Upper lobe of right lung (tissue), 1 donor: ENCODE results near the gene WDFY2. TPM values are rescaled to one million over a fixed set of nuclear protein-coding genes. Genes with fewer than 3 reads are reported as not detected.

Experiments used
- ATAC-seq: fragments of 200-7000 bp; cut with Tn5 transposase; one replicate; pipeline ENCODE4 v1.9.1; 2020; ENCODE audit warnings: mild to moderate bottlenecking, moderate library complexity
- DNase-seq: peaks from one replicate; pipeline ENCODE4 v3.0.0-alpha.2; 2020
- H3K27ac ChIP-seq: fragments of 200-600 bp; one replicate; pipeline ENCODE4 v1.8.0; 2022
- H3K27me3 ChIP-seq: fragments of 200-600 bp; one replicate; pipeline ENCODE4 v1.8.0; 2022; ENCODE audit warnings: mild to moderate bottlenecking
- H3K36me3 ChIP-seq: fragments of 200-600 bp; one replicate; pipeline ENCODE4 v1.8.0; 2022
- H3K4me1 ChIP-seq: fragments of 200-600 bp; one replicate; pipeline ENCODE4 v1.8.0; 2022
- H3K4me3 ChIP-seq: fragments of 200-600 bp; one replicate; pipeline ENCODE4 v1.8.0; 2022; ENCODE audit warnings: mild to moderate bottlenecking
- H3K9me3 ChIP-seq: fragments of 200-600 bp; one replicate; pipeline ENCODE4 v1.8.0; 2022
- intact Hi-C: fragments of 100-400 bp; cut with DNase I; formaldehyde crosslinking; loops from one replicate; pipeline ENCODE4 v1.11.0; 2022
- long read RNA-seq: library from polyadenylated mRNA; unstranded; transcript quantifications from one replicate; pipeline ENCODE4 v2.0.0, GENCODE V29; 2021
- total RNA-seq: library from RNA; stranded (reverse); fragmentation: NEBNext Ultra II Directional; extraction: Animal tissue kit (Norgen Biotek cat#: 25700); gene quantifications from one replicate; pipeline ENCODE4 v1.2.1, GENCODE V29; 2021
- TF ChIP-seq, protein P1 (sequence below): fragments of 200-600 bp; IDR thresholded peaks from one replicate; pipeline ENCODE4 v1.8.0; 2022; ENCODE audit warnings: antibody characterized with exemption
- donor health status: DM: no; HTN: yes; CAD: no; lungs with severe emphysema.

Gene WDFY2, protein sequence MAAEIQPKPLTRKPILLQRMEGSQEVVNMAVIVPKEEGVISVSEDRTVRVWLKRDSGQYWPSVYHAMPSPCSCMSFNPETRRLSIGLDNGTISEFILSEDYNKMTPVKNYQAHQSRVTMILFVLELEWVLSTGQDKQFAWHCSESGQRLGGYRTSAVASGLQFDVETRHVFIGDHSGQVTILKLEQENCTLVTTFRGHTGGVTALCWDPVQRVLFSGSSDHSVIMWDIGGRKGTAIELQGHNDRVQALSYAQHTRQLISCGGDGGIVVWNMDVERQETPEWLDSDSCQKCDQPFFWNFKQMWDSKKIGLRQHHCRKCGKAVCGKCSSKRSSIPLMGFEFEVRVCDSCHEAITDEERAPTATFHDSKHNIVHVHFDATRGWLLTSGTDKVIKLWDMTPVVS
- 13.1 TPM for total RNA-seq
- long read RNA-seq, full-length matches to known transcripts, result 14 of 42 reads
- long read RNA-seq, partial matches to known transcripts, result 5 of 42 reads
- long read RNA-seq, other reads (novel, unspliced or antisense), result 23 of 42 reads

DNA sequence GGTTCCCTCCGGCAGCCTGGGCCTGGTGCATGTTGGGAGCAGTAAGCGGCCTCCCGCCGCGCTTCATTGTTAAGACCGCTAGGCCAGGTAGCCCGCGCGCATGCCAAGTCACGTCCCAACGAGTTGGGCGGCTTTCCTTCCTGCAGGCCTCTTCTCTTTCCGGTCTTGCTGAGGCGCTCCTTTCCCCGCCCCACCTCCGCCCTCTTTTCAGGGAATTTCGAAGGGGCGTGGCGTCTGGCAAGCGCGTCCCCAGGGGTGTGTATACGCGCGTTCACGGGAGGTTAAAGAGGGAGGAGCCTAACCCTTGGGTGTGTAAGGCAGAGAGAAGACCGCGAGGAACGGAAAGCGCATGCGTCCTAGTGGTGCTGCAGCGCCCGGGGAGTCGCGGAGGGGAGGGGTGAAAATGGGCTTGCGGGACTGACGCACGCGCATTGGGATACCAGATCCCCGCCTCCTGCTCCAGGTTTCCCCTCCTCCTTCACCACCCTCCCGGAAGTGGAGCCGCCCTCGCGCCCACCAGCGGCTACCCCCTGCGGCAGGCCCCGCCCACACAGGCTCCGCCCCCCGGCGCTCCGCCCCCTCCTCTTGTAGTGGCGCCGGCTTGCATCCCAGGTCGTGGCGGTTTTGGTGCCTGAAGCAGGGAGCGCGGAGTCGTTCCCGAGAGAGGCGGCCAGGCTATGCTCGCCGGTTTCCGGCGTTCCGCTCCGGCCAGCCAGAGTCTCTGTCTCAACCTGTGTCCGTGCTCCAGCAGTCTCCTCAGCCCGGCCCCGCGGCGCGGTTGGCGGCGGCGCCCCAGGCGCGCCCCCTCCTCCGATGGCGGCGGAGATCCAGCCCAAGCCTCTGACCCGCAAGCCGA is at the start of gene WDFY2:
Gene WDFY2 (plus strand): TSS at position 588 of the 856 bp plus-strand sequence. CDS start 226 bp downstream, at position 814.
- Histone ChIP-seq H3K9me3 (no peaks in the 10 kb centered on the region), H3K4me1 (peaks cover 11% of the 10 kb centered on the region), H3K36me3 (no peaks in the 10 kb centered on the region), H3K27ac (peak within 1 kb of the TSS; percentile 88), H3K4me3 (peak within 1 kb of the TSS; percentile 93), H3K27me3 (no peaks in the 10 kb centered on the region)
- intact Hi-C loops, result no loop called here
- peak; percentile 100 for DNase-seq
- ATAC-seq, result peak; percentile 95
- TF ChIP-seq, protein P1, sequence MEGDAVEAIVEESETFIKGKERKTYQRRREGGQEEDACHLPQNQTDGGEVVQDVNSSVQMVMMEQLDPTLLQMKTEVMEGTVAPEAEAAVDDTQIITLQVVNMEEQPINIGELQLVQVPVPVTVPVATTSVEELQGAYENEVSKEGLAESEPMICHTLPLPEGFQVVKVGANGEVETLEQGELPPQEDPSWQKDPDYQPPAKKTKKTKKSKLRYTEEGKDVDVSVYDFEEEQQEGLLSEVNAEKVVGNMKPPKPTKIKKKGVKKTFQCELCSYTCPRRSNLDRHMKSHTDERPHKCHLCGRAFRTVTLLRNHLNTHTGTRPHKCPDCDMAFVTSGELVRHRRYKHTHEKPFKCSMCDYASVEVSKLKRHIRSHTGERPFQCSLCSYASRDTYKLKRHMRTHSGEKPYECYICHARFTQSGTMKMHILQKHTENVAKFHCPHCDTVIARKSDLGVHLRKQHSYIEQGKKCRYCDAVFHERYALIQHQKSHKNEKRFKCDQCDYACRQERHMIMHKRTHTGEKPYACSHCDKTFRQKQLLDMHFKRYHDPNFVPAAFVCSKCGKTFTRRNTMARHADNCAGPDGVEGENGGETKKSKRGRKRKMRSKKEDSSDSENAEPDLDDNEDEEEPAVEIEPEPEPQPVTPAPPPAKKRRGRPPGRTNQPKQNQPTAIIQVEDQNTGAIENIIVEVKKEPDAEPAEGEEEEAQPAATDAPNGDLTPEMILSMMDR, result no peak

DNA sequence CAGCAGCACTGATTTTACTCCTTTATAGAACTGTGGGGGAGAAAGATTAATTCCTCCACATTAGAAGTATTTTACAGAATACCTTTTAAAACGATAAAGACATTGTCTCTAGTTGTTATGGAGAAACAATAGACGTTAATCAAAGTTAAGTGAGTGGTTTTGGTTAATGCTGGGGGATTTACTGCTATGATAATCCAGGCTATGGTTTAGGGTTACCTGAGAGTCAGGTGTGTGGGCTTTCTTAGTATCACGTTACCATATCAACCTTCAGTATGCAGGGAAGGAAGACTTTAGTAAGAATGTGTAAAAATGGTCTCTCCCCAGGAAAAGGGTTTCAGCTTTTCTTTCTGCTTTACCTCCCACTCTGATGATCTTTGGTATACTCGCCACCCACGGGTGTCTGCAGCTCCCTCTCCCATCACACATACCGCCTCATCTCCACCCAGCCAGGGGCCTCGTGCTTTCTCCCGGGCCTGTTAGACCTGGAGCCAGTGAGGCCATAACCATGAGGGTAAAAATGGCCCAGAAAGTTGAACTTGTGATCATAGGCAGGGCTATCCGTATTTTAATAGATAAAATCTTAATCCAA is 45.6 kb upstream of the WDFY2 start:
- DNase-seq, result no peak
- intact Hi-C loops, result no loop called here
- Histone ChIP-seq H3K36me3 (no peaks in the 10 kb centered on the region), H3K4me3 (no peak overlapping the region), H3K4me1 (peaks cover 6% of the 10 kb centered on the region), H3K27ac (no peak overlapping the region), H3K27me3 (no peaks in the 10 kb centered on the region), H3K9me3 (no peaks in the 10 kb centered on the region)
- ATAC-seq, result peak; percentile 59
- TF ChIP-seq, protein P1, result no peak

DNA sequence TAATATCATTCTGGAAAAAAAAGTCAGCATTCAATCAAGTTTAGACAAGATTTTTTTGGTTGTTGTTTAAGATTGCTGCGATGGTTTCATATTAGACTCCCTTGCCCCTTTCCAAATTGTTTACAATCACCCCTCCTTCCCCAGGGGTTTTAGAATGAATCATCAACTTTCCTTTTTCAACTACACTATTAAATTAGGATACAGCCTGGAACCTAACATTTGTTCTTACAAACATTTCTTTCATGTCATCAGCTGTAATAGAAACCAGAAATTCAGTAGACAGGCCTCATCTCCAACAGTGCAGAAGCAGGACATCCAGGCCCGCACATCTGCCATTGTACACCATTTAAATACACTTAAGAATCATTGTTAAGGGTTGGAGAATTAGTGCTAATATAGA is 44.4 kb upstream of the WDFY2 start:
- intact Hi-C loops, result no loop called here

DNA sequence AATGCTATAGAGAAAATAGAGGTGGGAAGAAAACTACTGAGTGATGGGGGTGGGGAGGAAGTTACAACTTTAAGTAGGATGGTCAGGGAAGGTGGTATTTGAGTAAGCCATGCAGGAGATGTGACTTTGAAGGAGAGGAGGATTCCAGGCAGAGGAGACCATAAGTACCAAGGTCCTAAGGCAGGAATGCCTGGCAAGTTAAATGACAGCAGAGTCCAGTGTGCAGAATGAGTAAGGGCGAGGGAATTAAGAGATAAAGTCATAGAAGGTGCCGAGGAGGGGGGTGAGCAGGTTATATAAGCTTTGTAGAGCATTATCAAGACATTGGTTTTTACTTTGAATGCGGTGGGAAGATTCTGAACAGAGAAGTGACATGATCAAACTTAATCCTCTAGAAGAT is 43.2 kb upstream of the WDFY2 start:
- TF ChIP-seq, protein P1, result no peak
- peaks cover 5% of the 10 kb centered on the region for H3K4me1 ChIP-seq
- ATAC-seq (no peak), DNase-seq (no peak)
- no peaks in the 10 kb centered on the region for H3K27me3 ChIP-seq
- no peaks in the 10 kb centered on the region for H3K9me3 ChIP-seq
- intact Hi-C loops, result no loop called here
- H3K4me3 ChIP-seq, result no peak overlapping the region
- H3K36me3 ChIP-seq, result no peaks in the 10 kb centered on the region
- no peak overlapping the region for H3K27ac ChIP-seq

More for the DNA sequence above, 44.4 kb upstream of the WDFY2 start:
- Histone ChIP-seq H3K27me3 (no peaks in the 10 kb centered on the region), H3K4me3 (no peak overlapping the region), H3K27ac (no peak overlapping the region), H3K9me3 (no peaks in the 10 kb centered on the region), H3K4me1 (peaks cover 5% of the 10 kb centered on the region), H3K36me3 (no peaks in the 10 kb centered on the region)
- ATAC-seq (no peak), DNase-seq (no peak)
- TF ChIP-seq, protein P1, result no peak

DNA sequence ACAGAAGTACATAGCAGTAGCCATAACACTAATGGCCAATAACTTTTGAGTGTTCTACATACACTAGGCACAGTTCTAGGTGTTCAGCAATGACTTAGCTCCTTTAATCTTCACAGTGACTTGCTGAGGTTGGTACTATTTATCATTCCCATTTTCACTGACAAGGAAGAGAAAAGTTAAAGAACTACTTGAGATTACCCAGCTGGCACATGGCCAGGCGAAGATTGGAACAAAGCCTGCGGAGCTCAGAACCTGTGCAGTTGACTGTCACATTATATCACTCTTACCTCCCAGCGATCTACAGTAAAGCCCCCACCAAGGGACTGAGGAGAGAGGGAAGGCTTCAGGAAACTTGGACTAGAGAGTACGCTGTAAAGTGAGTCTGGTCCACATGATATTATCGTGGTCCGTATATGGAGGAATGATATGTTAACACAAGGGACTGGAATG is 42.4 kb upstream of the WDFY2 start:
- H3K27ac ChIP-seq, result no peak overlapping the region
- H3K4me3 ChIP-seq, result no peak overlapping the region
- TF ChIP-seq, protein P1, result no peak
- no peaks in the 10 kb centered on the region for H3K9me3 ChIP-seq
- no peaks in the 10 kb centered on the region for H3K36me3 ChIP-seq
- peaks cover 5% of the 10 kb centered on the region for H3K4me1 ChIP-seq
- ATAC-seq (no peak), DNase-seq (no peak)
- intact Hi-C loops, result no loop called here
- no peaks in the 10 kb centered on the region for H3K27me3 ChIP-seq
